HG03520 (cell line): Measurements from ENCODE around the gene TUBA4A.
"Not testable (repeated sequence)": the region's sequence is repeated elsewhere in the genome, so short reads cannot be mapped to it uniquely, and the experiment has no call there.

Source experiments
- ATAC-seq: cut with Tn5 transposase; IDR thresholded peaks from one replicate; pipeline ENCODE4 v1.9.1; 2021; ENCODE audit warnings: mild to moderate bottlenecking, moderate library complexity; ENCODE audit not compliant: unreplicated experiment

TUBA4A gene

GRCh38 chr2:219287116-219287440 lies 33.4 kb upstream of the TUBA4A start:
- ATAC-seq, result not testable (repeated sequence)

- ATAC-seq, result no peak
These were observed 32.9 kb upstream of the TUBA4A start for GRCh38 chr2:219286436-219287115.

- no peak for ATAC-seq
These were observed 32.2 kb upstream of the TUBA4A start for GRCh38 chr2:219285894-219286425.

GRCh38 chr2:219285373-219285735 lies 31.6 kb upstream of the TUBA4A start:
- no peak for ATAC-seq

GRCh38 chr2:219284501-219285372 lies 31.0 kb upstream of the TUBA4A start:
- ATAC-seq, result no peak

- no peak for ATAC-seq
These were observed 29.3 kb upstream of the TUBA4A start for GRCh38 chr2:219282943-219283581.

- ATAC-seq, result no peak
These were observed 28.7 kb upstream of the TUBA4A start for GRCh38 chr2:219282375-219282774.

- ATAC-seq, result no peak
These were observed 27.9 kb upstream of the TUBA4A start for GRCh38 chr2:219281588-219281987.

- ATAC-seq, result no peak
These were observed 26.9 kb upstream of the TUBA4A start for GRCh38 chr2:219280651-219281050.

GRCh38 chr2:219279916-219280516 lies 26.3 kb upstream of the TUBA4A start:
- no peak for ATAC-seq

- peak; percentile 85 for ATAC-seq
These were observed 25.6 kb upstream of the TUBA4A start, which contains the start of gene DNAJB2 for GRCh38 chr2:219279151-219279915. Gene DNAJB2, plus strand, starts transcription at chr2:219279366. Its CDS starts 468 bp downstream, at chr2:219279834.

- no peak for ATAC-seq
These were observed 25.0 kb upstream of the TUBA4A start for GRCh38 chr2:219278655-219279150.

- ATAC-seq, result peak; percentile 24
These were observed 24.3 kb upstream of the TUBA4A start for GRCh38 chr2:219277703-219278654.

GRCh38 chr2:219274361-219274921 lies 20.7 kb upstream of the TUBA4A start:
- ATAC-seq, result no peak

- no peak for ATAC-seq
These were observed 20.2 kb upstream of the TUBA4A start for GRCh38 chr2:219273937-219274336.

- ATAC-seq, result no peak
These were observed 19.3 kb upstream of the TUBA4A start for GRCh38 chr2:219272995-219273394.

GRCh38 chr2:219272356-219272755 lies 18.6 kb upstream of the TUBA4A start:
- ATAC-seq, result no peak

- ATAC-seq, result no peak
These were observed 17.3 kb upstream of the TUBA4A start for GRCh38 chr2:219271021-219271420.

GRCh38 chr2:219270055-219270372 lies 16.3 kb upstream of the TUBA4A start:
- no peak for ATAC-seq
